ENCODE measurements around the gene UPF3A. TPM values are rescaled to one million over a fixed set of nuclear protein-coding genes. Genes with fewer than 3 reads are reported as not detected.

Gene UPF3A
- total and polyA plus RNA-seq, 2 experiments from 2014 or later, result 25.3 to 50.8 TPM

DNA sequence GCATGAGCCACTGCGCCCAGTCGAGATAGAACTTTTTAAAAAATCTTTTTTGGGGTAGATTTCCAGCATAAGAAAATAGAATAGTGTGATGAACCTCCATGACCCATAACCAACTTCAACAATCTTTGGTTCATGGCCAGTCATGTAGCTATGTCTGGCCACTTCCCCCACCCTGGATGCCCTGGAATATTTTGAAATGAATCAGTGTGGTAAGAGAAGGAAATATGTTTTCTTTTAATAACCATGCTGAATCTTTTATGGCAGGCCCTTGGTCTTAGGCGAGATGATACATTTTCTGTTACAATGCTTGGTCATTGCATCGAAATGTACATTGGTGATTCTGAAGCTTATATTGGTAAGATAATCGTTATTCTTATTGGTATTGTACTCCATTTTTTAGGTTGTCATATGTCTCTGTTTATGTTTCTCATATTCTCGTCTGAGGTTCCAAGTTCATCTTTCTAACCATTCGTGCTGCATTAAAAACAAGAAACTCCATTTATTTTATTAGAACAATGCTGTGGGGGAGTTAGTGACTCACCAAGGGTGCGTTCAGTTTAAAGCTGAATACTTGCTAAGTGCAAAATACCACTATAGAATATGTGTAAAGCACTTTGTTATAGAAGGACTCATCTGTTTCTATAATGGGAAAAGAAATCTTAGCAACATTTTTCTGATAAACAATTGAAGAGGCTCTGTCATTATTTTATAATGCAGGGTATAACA is 16.4 kb upstream of the UPF3A start:
- Histone ChIP-seq H3K9ac (no peak overlapping the region), H3K9me2 (ENCODE audit: insufficient read depth) (no peaks in the 10 kb centered on the region), H3K4me3 (peak overlapping the region; percentile 2; the same call in 1 of the 2 replicates), H3K4me1 (ENCODE audit: insufficient read depth) (peaks cover 26% of the 10 kb centered on the region), H3K27ac (peak overlapping the region; percentile 66), H3K27me3 (replicated peaks; ENCODE audit: insufficient read depth) (no peaks in the 10 kb centered on the region), H4K20me1 (ENCODE audit: insufficient read depth) (no peaks in the 10 kb centered on the region), H3K36me3 (ENCODE audit: low read depth) (peaks cover 71% of the 10 kb centered on the region), H3K9me3 (ENCODE audit: low read depth) (no peaks in the 10 kb centered on the region), H3K79me2 (ENCODE audit: insufficient read depth) (peaks cover 26% of the 10 kb centered on the region; the same call in 1 of the 2 replicates), H3F3A (ENCODE audit: insufficient read depth) (peaks cover 61% of the 10 kb centered on the region), H2AFZ (no peak overlapping the region), H3K4me2 (ENCODE audit: unreplicated experiment) (peak overlapping the region; percentile 51)
- peak; percentile 81 for DNase-seq
- in situ Hi-C loops (cut with MboI), result no loop called here
- TF ChIP-seq EZH2 (IDR thresholded peaks at IDR 0.05; ENCODE audit: insufficient read depth, poor library complexity, severe bottlenecking) (no peak), EZH2phosphoT487 (IDR thresholded peaks at IDR 0.05; ENCODE audit: insufficient read depth, low read depth) (no peak)
- WGBS, 2 experiments (ENCODE audit: low coverage in 1 of 2, low lambda C conversion rate in 2 of 2, missing lambda C conversion rate in 2 of 2), result 60 to 61% methylated on average over 8 of the region's 8 CpGs

DNA sequence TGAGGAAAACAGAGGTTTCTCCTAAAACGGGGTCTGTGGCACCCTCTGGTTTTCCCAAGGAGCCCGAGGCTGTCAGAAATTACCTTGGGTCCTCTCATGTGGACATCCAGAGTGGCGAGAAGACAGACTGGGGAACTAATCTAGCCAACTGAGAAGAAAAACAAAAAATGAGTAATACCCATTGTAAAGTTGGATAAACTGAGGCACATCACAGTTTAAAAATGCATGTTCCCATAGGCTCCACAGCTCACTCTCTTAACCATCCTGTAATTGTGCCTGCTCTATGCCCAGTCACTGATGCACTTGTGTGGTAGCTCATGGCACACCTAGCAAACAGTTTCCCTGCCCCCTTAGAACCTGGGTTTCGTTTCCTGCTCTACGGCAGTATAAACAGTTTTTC is 15.2 kb upstream of the UPF3A start:
- Histone ChIP-seq H4K20me1 (ENCODE audit: insufficient read depth) (no peaks in the 10 kb centered on the region), H3K27ac (peak overlapping the region; percentile 66), H3K79me2 (ENCODE audit: insufficient read depth) (peaks cover 26% of the 10 kb centered on the region; the same call in 1 of the 2 replicates), H3K36me3 (ENCODE audit: low read depth) (peaks cover 66% of the 10 kb centered on the region), H3K4me1 (ENCODE audit: insufficient read depth) (peaks cover 26% of the 10 kb centered on the region), H3K27me3 (replicated peaks; ENCODE audit: insufficient read depth) (no peaks in the 10 kb centered on the region), H3F3A (ENCODE audit: insufficient read depth) (peaks cover 49% of the 10 kb centered on the region), H3K9me3 (ENCODE audit: low read depth) (no peaks in the 10 kb centered on the region), H3K9ac (no peak overlapping the region), H3K9me2 (ENCODE audit: insufficient read depth) (no peaks in the 10 kb centered on the region), H2AFZ (no peak overlapping the region), H3K4me3 (no peak overlapping the region), H3K4me2 (ENCODE audit: unreplicated experiment) (peak overlapping the region; percentile 11)
- TF ChIP-seq EZH2 (IDR thresholded peaks at IDR 0.05; ENCODE audit: insufficient read depth, poor library complexity, severe bottlenecking) (no peak), EZH2phosphoT487 (IDR thresholded peaks at IDR 0.05; ENCODE audit: insufficient read depth, low read depth) (no peak)
- in situ Hi-C loops (cut with MboI), result no loop called here
- DNase-seq, result no peak
- WGBS, 2 experiments (ENCODE audit: low coverage in 1 of 2, low lambda C conversion rate in 2 of 2, missing lambda C conversion rate in 2 of 2), result 96 to 97% methylated on average over 5 of the region's 5 CpGs

DNA sequence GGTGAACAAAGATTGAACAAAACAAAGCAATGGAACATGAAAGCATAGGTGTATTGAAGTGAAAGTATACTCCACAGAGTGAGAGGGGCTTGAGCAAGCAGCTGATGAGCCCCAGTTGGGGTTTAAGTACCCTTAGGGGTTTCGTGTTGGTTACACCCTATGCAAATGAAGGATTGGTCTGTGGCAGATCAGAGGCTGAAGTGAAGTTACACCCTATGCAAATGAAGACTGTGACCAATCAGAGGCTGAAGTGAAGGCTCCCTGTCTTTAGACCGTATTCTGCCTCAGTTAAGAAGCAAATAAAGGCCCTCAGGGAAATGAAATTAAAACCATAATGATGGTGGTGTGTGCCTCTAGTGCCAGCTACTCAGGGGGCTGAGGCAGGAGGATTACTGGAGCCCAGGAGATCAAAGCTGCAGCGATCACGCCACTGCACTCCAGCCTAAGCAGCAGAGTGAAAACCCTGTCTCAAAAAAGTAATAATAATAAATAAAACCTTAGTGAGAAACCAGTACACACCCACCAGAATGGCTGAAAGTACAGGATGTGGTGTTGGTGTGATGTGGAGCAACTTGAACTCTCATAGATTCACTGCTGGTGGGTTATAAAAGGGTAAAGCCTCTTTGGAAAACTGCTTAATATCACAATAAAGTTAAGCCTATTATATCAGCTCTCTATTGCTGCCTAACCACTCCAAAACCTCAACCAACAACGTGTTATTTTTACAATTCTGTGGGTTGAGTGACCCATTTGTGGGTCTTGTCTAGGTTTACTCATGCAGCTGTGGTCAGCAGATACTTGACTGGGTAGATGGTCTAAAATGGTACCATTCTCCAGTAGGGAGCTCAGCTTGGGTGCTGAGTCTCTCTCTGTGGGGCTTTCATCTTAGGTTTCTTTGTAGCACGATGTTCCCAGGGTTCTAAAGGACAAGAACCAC is 12.8 kb upstream of the UPF3A start:
- peaks cover 73% of the 10 kb centered on the region for H3K36me3 ChIP-seq (ENCODE audit: low read depth)
- H3K9me2 ChIP-seq (ENCODE audit: insufficient read depth), result no peaks in the 10 kb centered on the region
- no peaks in the 10 kb centered on the region for H3K27me3 ChIP-seq (replicated peaks; ENCODE audit: insufficient read depth)
- 97 to 99% methylated on average over 6 of the region's 6 CpGs for WGBS, 2 experiments (ENCODE audit: low coverage in 1 of 2, low lambda C conversion rate in 2 of 2, missing lambda C conversion rate in 2 of 2)
- no peak overlapping the region for H3K9ac ChIP-seq
- DNase-seq, result no peak
- H4K20me1 ChIP-seq (ENCODE audit: insufficient read depth), result no peaks in the 10 kb centered on the region
- no peaks in the 10 kb centered on the region for H3K9me3 ChIP-seq (ENCODE audit: low read depth)
- H2AFZ ChIP-seq, result no peak overlapping the region
- in situ Hi-C loops (cut with MboI), result no loop called here
- no peak overlapping the region for H3K27ac ChIP-seq
- H3K79me2 ChIP-seq (ENCODE audit: insufficient read depth), result peaks cover 32% of the 10 kb centered on the region; the same call in 1 of the 2 replicates
- H3K4me1 ChIP-seq (ENCODE audit: insufficient read depth), result peaks cover 26% of the 10 kb centered on the region
- no peak overlapping the region for H3K4me2 ChIP-seq (ENCODE audit: unreplicated experiment)
- no peak for TF ChIP-seq EZH2 (IDR thresholded peaks at IDR 0.05; ENCODE audit: insufficient read depth, poor library complexity, severe bottlenecking)
- TF ChIP-seq EZH2phosphoT487 (IDR thresholded peaks at IDR 0.05; ENCODE audit: insufficient read depth, low read depth), result no peak
- no peak overlapping the region for H3K4me3 ChIP-seq
- peaks cover 29% of the 10 kb centered on the region for H3F3A ChIP-seq (ENCODE audit: insufficient read depth)

DNA sequence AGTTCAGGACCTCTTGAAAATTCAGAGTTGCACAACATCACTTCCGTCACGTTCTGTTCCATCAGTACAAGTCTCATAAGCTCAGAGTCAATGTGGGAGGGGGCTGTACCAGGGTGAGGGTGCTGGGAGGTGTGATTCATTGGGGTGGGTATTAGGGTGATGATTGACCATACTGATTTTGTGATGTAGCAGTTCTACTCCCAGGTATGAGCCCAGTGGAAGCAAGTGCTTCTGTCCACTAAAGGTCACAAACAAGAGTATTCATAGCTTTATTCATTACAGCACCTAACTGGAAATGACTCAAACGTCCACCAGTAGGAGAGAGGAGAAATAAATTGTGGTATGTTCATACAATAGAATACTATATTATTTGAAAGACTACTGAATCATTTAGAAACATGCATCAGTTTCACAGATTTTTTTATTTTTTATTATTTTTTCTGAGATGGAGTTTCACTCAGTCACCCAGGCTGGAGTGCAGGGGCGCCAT is 12.1 kb upstream of the UPF3A start:
- H3K27me3 ChIP-seq (replicated peaks; ENCODE audit: insufficient read depth), result no peaks in the 10 kb centered on the region
- TF ChIP-seq EZH2phosphoT487 (IDR thresholded peaks at IDR 0.05; ENCODE audit: insufficient read depth, low read depth) (no peak), EZH2 (IDR thresholded peaks at IDR 0.05; ENCODE audit: insufficient read depth, poor library complexity, severe bottlenecking) (no peak)
- H4K20me1 ChIP-seq (ENCODE audit: insufficient read depth), result no peaks in the 10 kb centered on the region
- H3F3A ChIP-seq (ENCODE audit: insufficient read depth), result peaks cover 26% of the 10 kb centered on the region
- in situ Hi-C loops (cut with MboI), result no loop called here
- no peak overlapping the region for H3K4me2 ChIP-seq (ENCODE audit: unreplicated experiment)
- no peaks in the 10 kb centered on the region for H3K9me2 ChIP-seq (ENCODE audit: insufficient read depth)
- H3K9me3 ChIP-seq (ENCODE audit: low read depth), result no peaks in the 10 kb centered on the region
- no peak overlapping the region for H3K27ac ChIP-seq
- WGBS, 2 experiments (ENCODE audit: low coverage in 1 of 2, low lambda C conversion rate in 2 of 2, missing lambda C conversion rate in 2 of 2), result 85 to 95% methylated on average over 4 of the region's 4 CpGs
- H3K36me3 ChIP-seq (ENCODE audit: low read depth), result peaks cover 71% of the 10 kb centered on the region
- no peak overlapping the region for H3K9ac ChIP-seq
- no peak overlapping the region for H2AFZ ChIP-seq
- peaks cover 32% of the 10 kb centered on the region; the same call in 1 of the 2 replicates for H3K79me2 ChIP-seq (ENCODE audit: insufficient read depth)
- DNase-seq, result no peak
- H3K4me3 ChIP-seq, result no peak overlapping the region
- H3K4me1 ChIP-seq (ENCODE audit: insufficient read depth), result peaks cover 20% of the 10 kb centered on the region
